Fibroblast of skin of right quadriceps (primary cell): ENCODE data around the gene IMPG1.
"Not testable (repeated sequence)": the region's sequence is repeated elsewhere in the genome, so short reads cannot be mapped to it uniquely, and the experiment has no call there.

ENCODE experiments used
- DNase-seq: peaks from one replicate; pipeline ENCODE4 v3.0.0-alpha.2; 2013

The IMPG1 gene

DNA sequence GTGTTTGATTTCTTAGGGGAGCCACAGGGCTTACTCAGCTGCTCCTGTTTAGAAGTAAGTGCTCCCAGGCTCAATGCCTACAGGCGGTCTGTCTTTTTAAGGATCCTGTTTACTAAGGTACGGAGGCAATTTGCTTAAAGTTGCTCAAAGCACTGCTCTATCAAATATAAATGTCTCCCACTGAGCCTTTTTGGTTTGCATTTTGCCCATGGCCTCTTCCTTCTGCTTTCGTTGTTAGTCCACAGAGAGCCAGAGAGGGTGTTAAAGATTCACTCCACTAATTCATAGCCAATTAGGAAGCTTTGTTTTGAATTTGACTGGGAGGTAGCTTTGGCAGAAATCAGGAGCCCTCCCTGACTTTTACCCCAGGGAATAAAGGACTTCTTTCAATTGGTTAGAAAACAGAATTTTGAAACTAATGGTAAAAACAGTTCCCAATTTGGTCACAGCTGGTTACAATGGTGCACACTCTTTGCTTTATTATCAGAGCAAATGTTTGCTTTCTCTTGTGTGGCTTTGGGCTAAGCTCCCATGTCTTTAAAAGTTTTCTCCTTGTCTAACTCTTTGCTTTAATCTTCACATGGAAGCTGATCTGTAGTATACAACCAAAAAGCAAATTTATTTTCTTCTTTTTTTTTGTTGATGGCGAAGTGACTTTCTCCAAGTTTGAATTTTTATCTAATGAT, 126.2 kb downstream of the IMPG1 start:
- DNase-seq = no peak

- DNase-seq = no peak
Measured at GRCh38 chr6:75943381-75943780, 129.1 kb downstream of the IMPG1 start.

GRCh38 chr6:75941509-75941908, 131.0 kb downstream of the IMPG1 start:
- no peak for DNase-seq

GRCh38 chr6:75940564-75940963, 131.9 kb downstream of the IMPG1 start:
- DNase-seq = no peak

DNA sequence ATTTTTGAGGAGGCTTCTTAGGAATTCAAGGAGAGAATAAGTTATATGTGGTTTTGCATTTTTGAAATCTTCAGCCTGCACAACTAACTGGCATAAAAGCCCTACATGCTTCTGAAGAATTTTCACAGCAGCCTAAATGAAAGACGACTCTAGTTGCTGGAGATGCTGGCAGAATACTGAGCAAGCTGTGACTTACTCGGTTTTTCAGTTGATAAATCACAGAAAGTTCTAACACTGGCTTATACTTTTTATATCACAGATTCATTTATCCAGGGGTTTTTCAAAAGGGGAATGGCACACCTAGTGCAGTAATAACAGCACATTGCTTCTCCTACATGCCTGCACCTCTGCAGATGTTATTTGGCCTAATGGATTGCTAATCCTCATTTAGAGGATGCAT, 134.6 kb downstream of the IMPG1 start:
- no peak for DNase-seq

GRCh38 chr6:75936682-75937081, 135.8 kb downstream of the IMPG1 start:
- DNase-seq = no peak

- DNase-seq = no peak
Measured at GRCh38 chr6:75935473-75935793, 137.0 kb downstream of the IMPG1 start.

- DNase-seq = peak; percentile 79
Measured at GRCh38 chr6:75934643-75935472, 137.6 kb downstream of the IMPG1 start.

DNA sequence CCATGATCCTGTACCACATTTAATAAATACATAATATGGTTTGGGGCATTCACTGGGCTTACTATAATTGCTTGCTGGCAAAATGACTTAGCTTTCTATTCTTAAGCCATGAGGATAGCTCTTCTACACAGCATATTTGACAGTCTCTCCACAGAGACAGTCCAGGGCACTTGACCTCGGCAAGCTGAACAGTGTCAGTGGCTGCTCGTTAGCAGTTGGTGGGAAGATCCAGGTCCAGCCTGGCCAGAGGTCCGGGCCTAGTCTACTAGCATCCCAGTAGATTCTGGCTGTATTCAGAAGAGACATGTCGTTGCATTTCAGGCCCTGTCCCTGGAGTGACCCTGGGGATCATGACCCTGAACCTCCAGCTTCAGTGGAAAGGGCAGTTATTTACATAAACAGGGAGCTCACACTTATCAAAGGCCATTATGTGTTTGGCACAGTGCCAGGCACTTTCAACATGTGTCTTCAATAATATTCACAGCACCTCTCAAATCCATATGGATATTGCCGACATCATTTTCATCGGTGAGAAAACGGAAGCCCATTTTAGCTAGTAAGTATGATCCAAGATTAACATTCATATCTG, 139.0 kb downstream of the IMPG1 start:
- DNase-seq = no peak

- peak; percentile 10 for DNase-seq
Measured at GRCh38 chr6:75932067-75932466, 140.4 kb downstream of the IMPG1 start.

DNA sequence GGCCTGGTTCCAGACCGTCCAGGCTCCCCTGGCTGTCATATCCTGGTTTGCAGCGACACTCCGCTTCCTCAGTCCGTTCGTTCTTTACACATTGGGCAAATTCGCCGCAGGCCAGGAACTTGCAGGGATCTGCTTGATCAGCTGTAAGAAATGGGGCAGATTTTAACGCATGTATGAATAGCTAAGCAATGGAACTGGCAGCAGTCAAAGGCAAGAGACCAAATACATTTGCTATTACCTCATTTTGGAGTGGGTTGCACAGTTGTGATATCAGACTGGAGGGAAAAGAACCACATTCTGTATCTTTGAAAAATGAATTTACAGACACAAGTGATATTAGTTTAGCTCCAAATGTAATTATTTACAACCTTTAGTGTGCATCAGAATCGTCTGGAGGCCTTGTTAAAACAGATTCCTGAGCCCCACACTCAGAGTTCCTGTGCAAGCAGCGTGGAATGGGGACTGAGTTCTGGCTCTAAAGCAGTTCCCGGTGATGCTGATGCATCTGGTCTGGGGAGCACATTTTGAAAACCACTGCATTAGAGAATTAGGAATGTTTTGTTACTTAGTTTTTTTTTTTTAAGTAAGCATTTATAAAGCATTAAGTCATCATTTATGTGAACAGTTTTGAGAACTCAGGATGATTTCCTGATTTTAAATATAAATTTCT, 141.3 kb downstream of the IMPG1 start:
- DNase-seq = peak; percentile 34

- DNase-seq = no peak
Measured at GRCh38 chr6:75926293-75927168, 145.9 kb downstream of the IMPG1 start.

DNA sequence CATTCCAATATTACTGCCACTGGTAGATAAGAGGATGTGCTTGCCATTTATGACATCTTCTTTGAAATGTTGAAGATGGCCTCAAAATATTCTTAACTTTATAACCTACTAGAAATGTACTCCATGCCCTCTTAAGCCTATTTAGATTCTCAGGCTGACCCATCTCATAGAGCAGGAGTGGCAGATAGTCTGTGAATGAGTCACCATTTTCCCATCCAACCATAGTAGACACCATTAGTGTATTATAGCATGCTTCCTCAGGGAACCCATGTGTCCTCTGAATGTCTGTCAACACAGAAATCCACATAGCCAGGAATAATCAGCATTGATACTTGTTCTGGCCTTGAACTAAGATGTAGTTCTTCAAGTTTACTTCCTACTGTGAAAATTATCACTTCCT, 150.2 kb downstream of the IMPG1 start:
- DNase-seq = peak; percentile 8

- DNase-seq = no peak
Measured at GRCh38 chr6:75913040-75913439, 159.4 kb downstream of the IMPG1 start.

DNA sequence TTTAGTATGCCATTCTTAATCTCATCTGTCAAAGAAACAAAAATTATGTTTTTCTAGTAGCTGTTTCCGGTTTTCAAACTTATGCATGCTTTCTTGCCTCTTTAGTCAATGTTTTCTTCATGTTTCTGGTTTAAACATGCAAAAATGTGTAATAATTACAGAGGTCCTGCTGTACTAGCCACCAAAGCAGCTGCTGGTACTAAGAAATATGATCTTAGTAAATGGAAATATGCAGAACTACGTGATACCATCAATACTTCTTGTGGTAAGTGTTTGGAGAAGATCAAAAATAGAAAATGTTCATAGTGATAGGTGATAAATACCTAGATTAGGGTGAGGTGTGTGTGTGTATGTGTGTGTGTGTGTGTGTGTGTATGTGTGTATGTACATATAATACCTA, 165.0 kb downstream of the IMPG1 start:
- DNase-seq = no peak

DNA sequence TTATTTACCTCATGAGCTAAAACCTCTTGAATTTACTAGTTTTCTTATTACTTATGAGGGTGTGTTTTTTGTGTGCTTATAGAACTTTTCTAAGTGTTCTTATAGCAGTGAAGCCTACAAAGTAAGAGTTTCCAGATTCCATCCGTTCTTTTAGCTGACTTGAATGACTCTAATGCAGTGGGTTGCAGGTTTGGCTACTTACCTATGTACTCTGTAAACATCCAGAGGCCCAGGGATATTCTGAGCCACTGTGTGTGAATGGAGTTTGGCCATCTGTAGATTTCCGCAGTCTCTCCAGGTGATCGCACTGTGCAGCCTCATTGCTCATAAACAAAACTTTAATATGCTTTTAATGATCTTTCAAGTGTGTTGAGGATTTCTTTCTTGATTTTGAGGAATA, 165.6 kb downstream of the IMPG1 start:
- no peak for DNase-seq

- not testable (repeated sequence) for DNase-seq
Measured at GRCh38 chr6:75905129-75905528, 167.3 kb downstream of the IMPG1 start.

DNA sequence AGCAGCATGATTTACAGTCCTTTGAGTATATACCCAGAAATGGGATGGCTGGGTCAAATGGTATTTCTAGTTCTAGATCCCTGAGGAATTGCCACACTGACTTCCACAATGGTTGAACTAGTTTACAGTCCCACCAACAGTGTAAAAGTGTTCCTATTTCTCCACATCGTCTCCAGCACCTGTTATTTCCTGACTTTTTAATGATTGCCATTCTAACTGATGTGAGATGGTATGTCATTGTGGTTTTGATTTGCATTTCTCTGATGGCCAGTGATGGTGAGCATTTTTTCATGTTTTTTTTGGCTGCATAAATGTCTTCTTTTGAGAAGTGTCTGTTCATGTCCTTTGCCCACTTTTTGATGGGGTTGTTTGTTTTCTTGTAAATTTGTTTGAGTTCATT, 172.2 kb downstream of the IMPG1 start:
- DNase-seq = not testable (repeated sequence)

GRCh38 chr6:75896526-75896925, 175.9 kb downstream of the IMPG1 start:
- DNase-seq = peak; percentile 1

DNA sequence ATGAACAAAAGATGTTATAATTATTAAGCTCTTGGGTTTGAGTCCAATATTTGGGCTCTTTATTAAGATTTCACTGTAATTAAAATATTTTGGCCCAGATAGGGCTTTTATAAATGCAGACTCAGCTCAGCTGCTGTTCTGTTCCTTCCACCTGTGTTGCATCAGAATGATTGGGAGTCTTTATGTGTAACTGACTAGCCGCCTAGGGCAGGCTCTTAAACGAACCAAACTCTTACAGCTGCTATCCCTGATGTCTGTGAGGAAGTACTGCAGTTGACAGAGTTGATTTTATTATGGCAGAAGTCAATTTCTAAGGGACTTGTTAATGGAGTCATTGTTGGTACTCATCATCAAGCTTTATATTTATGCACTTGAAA, 178.7 kb downstream of the IMPG1 start:
- no peak for DNase-seq

- DNase-seq = peak; percentile 76
Measured at GRCh38 chr6:75893058-75893775, 179.2 kb downstream of the IMPG1 start.

- DNase-seq = no peak
Measured at GRCh38 chr6:75892384-75892783, 180.1 kb downstream of the IMPG1 start.
